ENCODE results near the gene GNG10. TPM values are rescaled to one million over a fixed set of nuclear protein-coding genes. Genes with fewer than 3 reads are reported as not detected.

The GNG10 gene
- total and polyA plus RNA-seq, 9 of the 15 experiments (the other 6 are each of a cell fraction or from before 2014, with no cell fraction given) = 13.1 to 37.8 (median 28.4) TPM

- in situ Hi-C loops (cut with MboI) (no loop called here), intact Hi-C loops (cut with micrococcal nuclease) (no loop called here)
- no peaks in the 10 kb centered on the region for H3K9me3 ChIP-seq (replicated peaks; ENCODE audit: control insufficient read depth, insufficient read depth, low read depth, low read length)
- H3K4me1 ChIP-seq (replicated peaks in 1 of 2; ENCODE audit: control insufficient read depth in 2 of 2, insufficient read depth in 2 of 2, low read length in 2 of 2) = no peaks in the 10 kb centered on the region
- ChIA-PET POLR2A (no interaction called here), CTCF (ENCODE audit: low intra/inter-chr PET ratio) (no interaction called here)
- no peaks in the 10 kb centered on the region for H3K79me2 ChIP-seq (ENCODE audit: control insufficient read depth, insufficient read depth, low read length)
- BruUV-seq (replicated peaks) = no TSS peak
- no peak overlapping the region for H3K4me3 ChIP-seq
- no peak overlapping the region for H2AFZ ChIP-seq (ENCODE audit: low read depth, low read length)
- no peaks in the 10 kb centered on the region for H3K27me3 ChIP-seq (ENCODE audit: control insufficient read depth in 2 of 2, insufficient read depth in 2 of 2, low read length in 2 of 2)
- H3K27ac ChIP-seq (ENCODE audit: extremely low read depth, low read depth, low read length) = no peak overlapping the region
- FAIRE-seq (no peak), DNase-seq (ENCODE audit: extremely low read depth in 1 of 4, low spot score in 3 of 4) (no peak), ATAC-seq (no peak)
- 65% methylated on average over 5 of the region's 5 CpGs for WGBS (ENCODE audit: insufficient coverage, low coverage, missing lambda C conversion rate)
- H3K9me1 ChIP-seq (ENCODE audit: control insufficient read depth, insufficient read depth, low read length) = no peaks in the 10 kb centered on the region
- TF ChIP-seq HDAC6 (IDR thresholded peaks at IDR 0.05; ENCODE audit: low read depth, low read length) = no peak
- no peak for TF ChIP-seq SP2 (IDR thresholded peaks at IDR 0.05; ENCODE audit: extremely low read depth, low read depth, low read length, poor library complexity, severe bottlenecking)
- no peak for TF ChIP-seq CBX3 (IDR thresholded peaks at IDR 0.05; ENCODE audit: borderline replicate concordance in 1 of 2, low read length in 2 of 2)
- TF ChIP-seq NCOA2 (IDR thresholded peaks at IDR 0.05; ENCODE audit: partially characterized antibody in 2 of 2) = no peak
- no peak for TF ChIP-seq GMEB1 (CRISPR knock-in tag; IDR thresholded peaks at IDR 0.05)
- TF ChIP-seq POLR2B (IDR thresholded peaks at IDR 0.05; ENCODE audit: low read depth, partially characterized antibody) = no peak
- TF ChIP-seq NR0B1 (IDR thresholded peaks at IDR 0.05; ENCODE audit: partially characterized antibody) = no peak
- no peak for TF ChIP-seq MTF1 (CRISPR knock-in tag; IDR thresholded peaks at IDR 0.05; ENCODE audit: borderline replicate concordance)
- no peak for TF ChIP-seq FOXJ3 (CRISPR knock-in tag; IDR thresholded peaks at IDR 0.05)
- TF ChIP-seq SETDB1 (IDR thresholded peaks at IDR 0.05; ENCODE audit: low read length) = no peak
- no peak for TF ChIP-seq SIX5 (IDR thresholded peaks at IDR 0.05; ENCODE audit: borderline replicate concordance in 1 of 2, insufficient read depth in 1 of 2, low read depth in 1 of 2, low read length in 2 of 2)
- TF ChIP-seq COPS2 (conservative IDR thresholded peaks at IDR 0.05) = no peak
- no peak for TF ChIP-seq HMBOX1 (IDR thresholded peaks at IDR 0.05)
- no peak for TF ChIP-seq TAF7 (tag; IDR thresholded peaks at IDR 0.05)
- no peak overlapping the region for H3K4me2 ChIP-seq (ENCODE audit: insufficient read depth, low read length)
- no peaks in the 10 kb centered on the region for H3K36me3 ChIP-seq (ENCODE audit: control insufficient read depth, insufficient read depth, low read length)
- no peaks in the 10 kb centered on the region for H4K20me1 ChIP-seq (replicated peaks; ENCODE audit: control insufficient read depth, insufficient read depth, low read length)
- H3K9ac ChIP-seq (ENCODE audit: insufficient read depth in 1 of 2, low read depth in 2 of 2, low read length in 2 of 2) = no peak overlapping the region
Observed at GRCh38 chr9:111678293-111678692, 16.9 kb downstream of the GNG10 start.

Measured in K562 (cell line).